GM12878 (cell line): Measurements from ENCODE around the gene MIEF1.

Experiments
- CBX5 ChIP-seq: sonication (generic); IDR thresholded peaks from 2 replicates; pipeline ENCODE4 v1.6.1; 2016; ENCODE audit warnings: low read depth, moderate library complexity, mild to moderate bottlenecking, inconsistent platforms
- CHD4 ChIP-seq: fragments of 200-600 bp; sonication (generic); IDR thresholded peaks from 2 replicates; pipeline ENCODE4 v1.6.1; 2016; ENCODE audit warnings: mild to moderate bottlenecking
- CTCF ChIP-seq, 3 experiments: IDR thresholded peaks in 2 of 3; conservative IDR thresholded peaks in 1 of 3; 2 replicates each; pipeline ENCODE4 v1.5.1; 2011; ENCODE audit warnings: low read depth in 3 of 3, low read length in 3 of 3, mild to moderate bottlenecking in 3 of 3, control low read depth in 2 of 3, moderate library complexity in 2 of 3, inconsistent platforms in 1 of 3, mixed read lengths in 1 of 3; ENCODE audit not compliant: control insufficient read depth in 2 of 3, insufficient read depth in 1 of 3; ENCODE audit errors: extremely low read depth in 1 of 3
- ELK1 ChIP-seq: IDR thresholded peaks from 2 replicates; pipeline ENCODE4 v1.6.1; 2012; ENCODE audit warnings: low read depth, low read length, improper control_type of control experiment
- FOXM1 ChIP-seq: IDR thresholded peaks from 2 replicates; pipeline ENCODE4 v1.6.1; 2012; ENCODE audit warnings: low read depth, mild to moderate bottlenecking, inconsistent platforms, low read length, moderate library complexity
- HDAC6 ChIP-seq: fragments of 200-600 bp; sonication (generic); IDR thresholded peaks from one replicate; pipeline ENCODE4 v1.8.0; 2017; ENCODE audit warnings: antibody characterized with exemption; ENCODE audit not compliant: unreplicated experiment
- POLR2A ChIP-seq: IDR thresholded peaks from 2 replicates; pipeline ENCODE4 v1.6.1; 2011; ENCODE audit warnings: low read depth, mild to moderate bottlenecking, low read length
- RAD21 ChIP-seq: IDR thresholded peaks from 2 replicates; pipeline ENCODE4 v1.6.1; 2011; ENCODE audit warnings: mild to moderate bottlenecking, low read depth, low read length, moderate library complexity; ENCODE audit not compliant: insufficient read depth
- SIN3A ChIP-seq: IDR thresholded peaks from 2 replicates; pipeline ENCODE4 v1.6.1; 2012; ENCODE audit warnings: low read depth, low read length, improper control_type of control experiment
- TF ChIP-seq, protein P1 (sequence below): fragments of 450-650 bp; IDR thresholded peaks from 2 replicates; pipeline ENCODE4 v1.6.1; 2016; ENCODE audit warnings: mild to moderate bottlenecking

DNA sequence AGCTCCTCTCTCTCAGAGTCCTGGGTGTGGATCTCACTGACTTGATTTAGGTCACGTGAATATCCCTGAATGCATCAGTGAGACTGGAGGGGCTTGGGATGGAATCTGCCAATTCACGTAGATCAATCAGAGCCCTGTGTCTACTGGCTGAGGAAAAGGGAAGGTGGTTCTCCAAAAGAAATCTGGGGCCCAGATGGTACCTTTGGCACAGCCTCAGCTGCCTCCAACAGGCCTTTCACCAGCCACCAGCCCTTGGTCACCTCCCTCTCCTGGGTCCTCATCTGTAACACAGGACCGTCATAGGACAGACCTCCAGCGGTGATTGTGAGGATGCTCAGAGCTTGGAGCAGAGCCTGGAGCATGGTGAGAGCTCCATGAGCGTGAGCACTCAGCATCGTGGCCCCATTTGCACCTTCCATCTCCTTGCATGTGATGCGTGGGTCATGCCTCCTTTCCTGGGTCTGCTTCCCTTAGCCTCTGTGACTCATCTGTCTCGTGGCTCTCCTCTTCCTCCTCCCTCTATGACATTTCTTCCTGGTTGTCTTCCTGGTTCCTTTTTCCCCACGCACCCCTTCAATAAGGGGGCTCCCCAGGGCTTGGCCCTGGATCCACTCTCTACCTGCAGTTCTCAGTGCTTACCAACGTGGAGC lies 7.5 kb upstream of the MIEF1 start:
- TF ChIP-seq CHD4, result no peak
- TF ChIP-seq, protein P1, sequence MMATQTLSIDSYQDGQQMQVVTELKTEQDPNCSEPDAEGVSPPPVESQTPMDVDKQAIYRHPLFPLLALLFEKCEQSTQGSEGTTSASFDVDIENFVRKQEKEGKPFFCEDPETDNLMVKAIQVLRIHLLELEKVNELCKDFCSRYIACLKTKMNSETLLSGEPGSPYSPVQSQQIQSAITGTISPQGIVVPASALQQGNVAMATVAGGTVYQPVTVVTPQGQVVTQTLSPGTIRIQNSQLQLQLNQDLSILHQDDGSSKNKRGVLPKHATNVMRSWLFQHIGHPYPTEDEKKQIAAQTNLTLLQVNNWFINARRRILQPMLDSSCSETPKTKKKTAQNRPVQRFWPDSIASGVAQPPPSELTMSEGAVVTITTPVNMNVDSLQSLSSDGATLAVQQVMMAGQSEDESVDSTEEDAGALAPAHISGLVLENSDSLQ, result no peak
- no peak for TF ChIP-seq SIN3A
- no peak for TF ChIP-seq CTCF (IDR thresholded peaks at IDR 0.05 in 2 of 3, conservative IDR thresholded peaks at IDR 0.05 in 1 of 3; ENCODE audit: control insufficient read depth in 2 of 3, extremely low read depth in 1 of 3, insufficient read depth in 1 of 3, low read depth in 3 of 3, low read length in 3 of 3)
- no peak for TF ChIP-seq POLR2A
- no peak for TF ChIP-seq RAD21
- TF ChIP-seq FOXM1, result no peak
- TF ChIP-seq CBX5, result no peak
- no peak for TF ChIP-seq ELK1
- no peak for TF ChIP-seq HDAC6
